Adipose tissue (tissue), 3 donors: Measurements from ENCODE around the gene KRT16. TPM values are rescaled to one million over a fixed set of nuclear protein-coding genes. Genes with fewer than 3 reads are reported as not detected.
"Not testable (repeated sequence)": the region's sequence is repeated elsewhere in the genome, so short reads cannot be mapped to it uniquely, and the experiment has no call there.

Source experiments
- H3K27ac ChIP-seq: one replicate; pipeline ENCODE4 v1.5.1; 2013; ENCODE audit warnings: low read depth, low read length
- WGBS, 3 donors: extraction: QIAGEN DNeasy Blood & Tissue Kit; methylation state at CpG; one replicate each; pipeline ENCODE4 v1.1.7; 2013; 5-methylcytosine and 5-hydroxymethylcytosine counted together
- polyA plus RNA-seq, 3 donors: library from polyadenylated mRNA; stranded (reverse); fragments of 200-250 nt; gene quantifications; one replicate each; pipeline ENCODE4 v1.2.3, GENCODE V29; 2013
- donor health status: healthy with polysubstance abuse.
- donor health status: Bipolar disorder and iron deficiency.
- donor health status: healthy.

KRT16 gene
- polyA plus RNA-seq, 3 donors, result 0.16 to 15.5 (median 4.4) TPM

DNA sequence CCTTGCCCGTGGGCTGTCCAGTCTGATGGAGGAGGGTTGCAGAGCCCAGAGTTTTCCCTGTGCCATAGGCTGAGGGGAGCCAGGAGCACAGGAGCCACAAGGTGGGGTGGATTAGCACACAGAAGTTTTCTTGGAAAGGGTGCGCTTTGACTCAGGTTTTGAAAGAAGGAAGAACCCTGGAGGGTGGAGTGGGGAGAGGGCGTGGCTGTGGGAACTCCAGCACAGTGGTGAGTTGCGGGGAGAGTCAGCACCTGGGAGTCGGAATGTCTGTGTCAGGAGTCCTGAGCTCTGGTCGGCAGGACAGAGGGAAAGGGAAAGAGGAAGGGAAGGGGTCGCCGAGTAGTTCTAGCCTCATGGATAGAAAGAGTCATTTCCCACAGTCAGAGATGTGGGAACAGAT, 17.0 kb downstream of the KRT16 start:
- H3K27ac ChIP-seq, result no peak overlapping the region
- WGBS, 3 donors, result 68 to 81% (median 75%) methylated on average over 8 of the region's 8 CpGs

DNA sequence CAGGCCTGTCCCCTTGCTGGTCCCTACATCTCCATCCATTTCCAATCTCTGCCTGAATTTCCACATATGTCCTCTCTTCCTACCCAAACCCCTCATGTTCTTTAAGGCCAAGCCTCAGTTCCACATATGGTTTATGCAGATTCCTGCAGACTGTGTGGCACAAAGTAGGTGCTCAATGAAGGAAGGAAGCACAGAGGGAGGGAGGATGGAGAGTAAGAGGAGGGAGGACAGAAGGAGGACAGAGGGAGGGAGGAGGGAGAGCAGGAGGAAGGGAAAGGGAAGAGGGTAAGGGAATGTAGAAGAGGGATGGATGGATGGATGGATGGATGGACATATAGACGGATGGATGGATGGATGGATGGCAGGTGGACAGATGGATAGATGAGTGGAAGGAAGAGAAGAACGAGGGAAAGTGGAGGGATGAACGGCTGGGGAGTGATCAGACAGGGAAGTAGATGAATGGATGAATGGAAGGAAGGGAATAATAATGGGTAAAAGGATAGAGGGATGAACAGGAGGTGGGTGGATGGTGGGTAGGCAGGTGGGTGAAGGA, 18.1 kb downstream of the KRT16 start:
- no peak overlapping the region for H3K27ac ChIP-seq

DNA sequence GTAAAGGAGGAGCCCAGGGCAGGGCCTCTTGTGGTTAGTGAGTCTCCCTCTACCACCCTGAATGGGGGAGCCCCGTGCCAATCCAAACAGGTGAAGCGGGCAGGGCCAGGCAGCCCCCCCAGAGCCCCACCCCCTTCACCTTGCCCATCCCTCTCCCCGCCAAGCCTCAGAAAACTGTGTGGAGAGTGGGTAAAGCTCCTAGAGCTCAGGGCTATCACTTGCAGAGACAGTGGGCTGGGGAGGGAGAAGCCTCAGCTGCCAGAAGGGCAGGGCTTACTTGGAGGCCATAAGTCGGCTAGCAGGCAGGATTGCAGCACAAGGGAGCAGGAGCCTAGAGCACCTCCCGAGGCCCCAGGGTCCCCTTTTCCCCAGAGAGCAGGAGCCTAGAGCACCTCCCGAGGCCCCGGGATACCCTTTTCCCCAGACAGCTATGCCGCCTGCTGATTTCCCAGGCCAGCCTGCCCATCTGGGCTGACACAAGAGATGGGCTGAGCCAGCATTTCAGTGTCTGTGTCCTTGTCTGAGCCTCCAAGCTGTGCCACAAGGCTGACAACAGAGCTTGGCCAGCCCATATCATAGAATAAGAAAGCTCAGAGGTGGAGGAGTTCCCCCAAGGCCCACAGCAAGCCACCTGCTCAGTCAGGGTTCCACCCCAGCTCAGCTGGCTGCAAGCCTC, 19.1 kb downstream of the KRT16 start:
- WGBS, 3 donors, result 57 to 67% (median 63%) methylated on average over 8 of the region's 8 CpGs

More for the DNA sequence above, 18.1 kb downstream of the KRT16 start:
- 43 to 80% (median 51%) methylated on average over 3 of the region's 3 CpGs for WGBS, 3 donors

DNA sequence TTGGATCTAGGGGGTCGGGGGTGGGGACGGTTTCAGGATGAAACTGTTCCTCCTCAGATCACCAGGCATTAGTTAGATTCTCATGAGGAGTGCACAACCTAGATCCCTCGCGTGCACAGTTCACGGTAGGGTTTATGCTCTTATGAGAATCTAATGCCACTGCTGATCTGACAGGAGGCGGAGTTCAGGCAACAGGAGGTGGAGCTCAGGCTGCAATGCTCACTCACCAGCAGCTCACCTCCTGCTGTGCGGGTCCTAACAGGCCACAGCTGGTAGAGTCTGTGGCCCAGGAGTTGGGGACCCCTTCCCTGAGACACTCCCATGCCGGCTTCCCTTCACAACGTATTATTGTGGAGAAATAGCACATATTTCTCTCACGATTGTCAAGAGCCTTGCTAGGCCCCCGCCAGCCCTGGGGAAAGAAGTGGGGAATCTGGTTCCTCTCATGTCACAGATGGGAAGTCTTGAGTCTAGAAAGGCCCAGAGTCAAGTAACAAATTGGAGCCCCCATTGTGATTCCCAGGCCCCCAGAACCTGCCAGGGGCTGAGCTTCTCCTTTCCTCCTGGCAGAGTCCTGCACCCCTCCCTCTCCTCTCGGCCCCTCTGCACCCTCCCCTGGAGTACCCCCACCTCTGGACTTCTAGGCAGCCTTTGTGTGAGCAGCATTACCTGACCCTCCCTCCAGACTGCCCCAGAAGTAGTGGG, 19.8 kb downstream of the KRT16 start:
- no peak overlapping the region for H3K27ac ChIP-seq
- 65 to 80% (median 76%) methylated on average over 12 of the region's 12 CpGs for WGBS, 3 donors

More for the DNA sequence above, 19.1 kb downstream of the KRT16 start:
- no peak overlapping the region for H3K27ac ChIP-seq

DNA sequence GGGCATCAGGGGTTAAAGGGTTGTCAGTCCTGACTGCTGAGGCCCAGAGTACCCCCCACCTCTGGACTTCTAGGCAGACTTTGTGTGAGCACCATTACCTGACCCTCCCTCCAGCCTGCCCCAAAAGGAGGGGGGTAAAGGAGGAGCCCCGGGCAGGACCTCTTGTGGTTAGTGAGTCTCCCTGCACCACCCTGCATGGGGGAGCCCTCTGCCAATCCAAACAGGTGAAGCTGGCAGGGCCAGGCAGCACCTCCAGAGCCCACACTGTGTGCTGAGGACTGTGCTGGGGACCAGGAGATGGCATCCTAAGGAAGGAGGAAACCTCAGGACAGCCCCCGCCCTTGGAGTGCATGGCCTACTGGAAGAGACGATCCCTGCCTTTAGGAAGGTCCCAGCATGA, 23.3 kb downstream of the KRT16 start:
- H3K27ac ChIP-seq, result no peak overlapping the region
- WGBS, 3 donors, result 52 to 77% (median 71%) methylated on average over 3 of the region's 3 CpGs

DNA sequence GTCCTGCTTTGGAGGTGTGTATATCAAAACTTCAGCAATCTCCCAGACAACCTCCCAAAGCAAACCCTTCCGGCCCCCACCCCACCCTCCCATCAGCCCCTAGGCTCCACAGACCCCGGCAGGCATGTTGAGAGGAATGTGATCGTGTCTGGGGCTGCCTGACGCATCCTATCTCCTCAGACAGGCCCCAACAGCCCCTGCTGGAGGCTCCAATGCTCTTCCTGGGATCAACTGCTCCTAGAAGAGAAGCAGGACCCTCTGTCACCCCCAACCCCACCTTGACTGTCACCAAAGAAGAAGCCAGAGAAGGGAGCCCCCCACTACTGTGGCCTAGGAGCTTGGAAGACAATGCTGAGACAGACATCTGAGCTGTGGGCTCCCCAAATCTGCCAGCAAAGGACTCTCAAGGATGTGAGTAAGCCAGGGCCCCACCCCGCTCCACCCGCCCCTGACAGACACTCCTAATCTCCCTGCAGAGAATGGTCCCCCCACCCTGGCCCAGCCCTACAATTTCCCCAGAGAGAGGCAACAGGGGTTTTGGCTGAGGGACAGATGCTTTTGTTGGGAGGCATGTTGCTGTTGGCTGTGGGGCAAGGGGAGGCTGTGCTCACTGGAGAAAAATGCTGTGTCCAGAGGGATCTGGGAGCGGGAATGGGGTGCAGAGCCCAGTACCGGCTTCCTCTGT, 24.3 kb downstream of the KRT16 start:
- WGBS, 3 donors, result 65 to 77% (median 71%) methylated on average over 6 to 8 of the region's 8 CpGs
- H3K27ac ChIP-seq, result no peak overlapping the region

- 73 to 88% (median 85%) methylated on average over 15 of the region's 15 CpGs for WGBS, 3 donors
- H3K27ac ChIP-seq, result no peak within 1 kb of the TSS
Measured at GRCh38 chr17:41586863-41587495, 25.6 kb downstream of the KRT16 start, which contains the start of gene KRT14. Gene KRT14 (minus strand): TSS chr17:41586895. CDS start chr17:41586834, 61 bp downstream.

- 75 to 83% (median 82%) methylated on average over 5 of the region's 5 CpGs for WGBS, 3 donors
- no peak overlapping the region for H3K27ac ChIP-seq
Measured at GRCh38 chr17:41585301-41586056, 27.1 kb downstream of the KRT16 start.

DNA sequence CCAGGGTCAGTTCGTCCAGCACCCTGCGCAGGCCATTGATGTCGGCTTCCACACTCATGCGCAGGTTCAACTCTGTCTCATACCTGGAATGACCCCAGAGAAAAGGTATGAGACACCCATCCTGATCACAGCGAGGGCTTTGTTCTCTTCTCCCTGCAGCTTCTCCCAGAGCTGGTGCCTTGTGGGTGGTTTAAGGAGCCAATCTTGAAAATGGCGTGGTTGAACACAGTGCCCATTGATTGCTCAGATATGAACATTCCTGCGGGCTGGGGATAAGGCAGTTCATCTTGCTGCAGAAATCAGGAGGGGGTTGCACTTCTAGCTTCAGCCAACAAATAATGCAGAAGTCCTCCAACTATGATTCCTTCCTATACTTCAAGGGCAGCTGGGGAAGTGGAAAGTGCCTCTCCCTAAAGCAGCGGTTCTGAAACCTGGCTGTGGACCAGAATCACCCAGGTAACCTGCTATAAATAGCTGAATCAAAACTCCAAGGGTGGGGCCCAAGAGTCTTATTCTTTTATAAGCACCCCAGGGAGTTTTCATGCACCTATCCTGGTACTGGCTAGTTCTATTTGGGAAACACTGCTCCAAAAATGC, 28.1 kb downstream of the KRT16 start:
- not testable (repeated sequence) for H3K27ac ChIP-seq
- 68 to 86% (median 83%) methylated on average over 8 of the region's 8 CpGs for WGBS, 3 donors

GRCh38 chr17:41583137-41584127, 29.1 kb downstream of the KRT16 start:
- no peak overlapping the region for H3K27ac ChIP-seq
- 66 to 83% (median 79%) methylated on average over 33 of the region's 33 CpGs for WGBS, 3 donors

- WGBS, 3 donors, result 77 to 88% (median 77%) methylated on average over 13 of the region's 13 CpGs
Measured at GRCh38 chr17:41582061-41582968, 30.3 kb downstream of the KRT16 start.

GRCh38 chr17:41581366-41582060, 31.1 kb downstream of the KRT16 start:
- 84 to 97% (median 93%) methylated on average over 4 of the region's 4 CpGs for WGBS, 3 donors
- no peak overlapping the region for H3K27ac ChIP-seq

More at GRCh38 chr17:41582061-41582968, 30.3 kb downstream of the KRT16 start:
- H3K27ac ChIP-seq, result not testable (repeated sequence)

DNA sequence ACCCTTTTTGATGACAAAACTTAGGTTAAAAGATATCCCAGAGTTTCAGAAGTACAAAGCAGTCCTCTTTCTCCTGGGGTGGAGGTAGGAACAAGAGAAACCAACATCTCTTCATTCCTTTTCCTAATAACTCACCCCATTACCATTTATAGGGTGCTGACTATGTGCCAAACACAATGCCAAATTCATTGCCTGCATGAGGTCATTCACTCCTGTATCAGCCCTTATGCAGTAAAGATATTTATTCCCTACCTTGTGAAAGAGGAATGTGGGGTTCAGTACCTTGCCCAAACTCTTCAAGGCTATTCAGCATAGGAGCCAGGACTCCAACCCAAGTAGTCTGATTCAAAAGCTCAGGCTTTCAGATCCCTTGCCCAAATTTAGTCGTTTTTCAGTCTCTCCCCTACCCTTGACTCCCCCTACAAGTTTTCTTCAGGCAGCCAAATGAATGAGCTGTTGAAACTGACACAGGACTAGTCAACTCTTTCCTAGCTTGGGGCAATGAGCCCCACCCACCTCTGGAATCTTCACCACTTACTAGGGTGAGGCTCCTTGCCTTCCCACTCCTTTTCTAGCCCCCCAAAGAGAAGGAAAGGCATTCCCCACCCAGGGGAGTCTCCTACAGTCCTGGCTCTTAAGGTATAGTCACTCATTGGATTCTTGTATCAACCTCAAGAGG, 31.7 kb downstream of the KRT16 start:
- no peak overlapping the region for H3K27ac ChIP-seq
- 28 to 59% (median 35%) methylated on average over 1 of the region's 1 CpG for WGBS, 3 donors

- H3K27ac ChIP-seq, result no peak overlapping the region
- WGBS, 3 donors, result 67 to 81% (median 80%) methylated on average over 2 of the region's 2 CpGs
Measured at GRCh38 chr17:41580244-41580575, 32.4 kb downstream of the KRT16 start.
